SJCRH30 (cell line): ENCODE results near the gene CMTR1. TPM values are rescaled to one million over a fixed set of nuclear protein-coding genes. Genes with fewer than 3 reads are reported as not detected.

Experiments
- DNase-seq, 2 experiments: peaks; one replicate each; pipeline ENCODE4 v3.0.0-alpha.2; 2015 to 2020
- H3K27ac ChIP-seq: fragments of 250-450 bp; sonication (Bioruptor Pico); 2 replicates; pipeline ENCODE4 v1.5.1; 2020; ENCODE audit warnings: mild to moderate bottlenecking, moderate library complexity
- H3K27me3 ChIP-seq: fragments of 250-450 bp; sonication (Bioruptor Pico); 2 replicates; pipeline ENCODE4 v1.5.1; 2020; ENCODE audit warnings: mild to moderate bottlenecking, moderate library complexity
- H3K36me3 ChIP-seq: fragments of 250-450 bp; sonication (Bioruptor Pico); 2 replicates; pipeline ENCODE4 v1.5.1; 2020; ENCODE audit warnings: mild to moderate bottlenecking, moderate library complexity
- H3K4me1 ChIP-seq: fragments of 250-450 bp; sonication (Bioruptor Pico); 2 replicates; pipeline ENCODE4 v1.5.1; 2020; ENCODE audit warnings: mild to moderate bottlenecking, moderate library complexity
- H3K4me3 ChIP-seq: fragments of 250-450 bp; sonication (Bioruptor Pico); 2 replicates; pipeline ENCODE4 v1.5.1; 2020; ENCODE audit warnings: mild to moderate bottlenecking, moderate library complexity
- H3K9me3 ChIP-seq: fragments of 250-450 bp; sonication (Bioruptor Pico); replicated peaks from 2 replicates; pipeline ENCODE4 v1.5.1; 2020; ENCODE audit warnings: mild to moderate bottlenecking, moderate library complexity
- total RNA-seq: library from RNA; depleted of rRNA; stranded (reverse); fragments of >200 nt; shearing (Covaris generic); gene quantifications from 2 replicates; pipeline ENCODE4 v1.2.3, GENCODE V29; 2014

CMTR1 gene
- total RNA-seq, 1 experiment from 2014 or later: 45.2 TPM

DNA sequence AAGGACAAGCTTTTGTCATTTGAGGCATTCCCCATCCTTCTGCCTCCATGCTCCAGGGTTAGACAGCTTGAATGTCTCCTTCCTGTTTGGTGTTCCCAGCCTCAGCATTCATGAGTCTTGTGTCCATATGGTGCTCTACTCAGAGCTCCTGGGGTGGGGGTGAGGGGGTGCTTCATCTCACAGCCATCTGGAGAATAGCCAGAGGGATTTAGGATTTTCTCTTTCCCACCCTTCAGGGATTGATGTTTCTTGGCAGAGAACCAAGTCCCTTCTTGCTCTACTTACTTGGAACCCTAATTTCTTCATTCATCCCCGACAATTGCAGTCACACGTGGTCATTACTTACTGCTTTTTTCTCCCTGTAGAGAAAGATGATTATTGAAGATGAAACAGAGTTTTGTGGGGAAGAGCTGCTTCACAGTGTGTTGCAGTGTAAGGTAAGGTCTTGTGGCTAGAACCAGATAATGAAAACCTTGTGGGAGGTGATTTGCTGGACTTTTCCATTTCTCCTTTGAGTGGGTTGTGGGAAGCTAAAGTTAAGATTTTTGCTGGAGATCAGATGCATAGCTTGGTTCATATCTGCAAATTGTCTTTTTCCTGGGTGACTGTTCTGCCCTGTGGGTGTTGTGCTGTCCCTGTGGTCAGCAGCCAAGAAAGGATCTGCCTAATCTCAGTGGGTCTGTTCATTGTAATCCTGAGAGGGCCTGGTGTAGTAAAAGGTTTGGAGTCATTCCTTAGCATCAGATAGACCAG lies 18.6 kb downstream of the CMTR1 start:
- no peaks in the 10 kb centered on the region for H3K4me1 ChIP-seq
- DNase-seq: no peak
- H3K36me3 ChIP-seq: peaks cover 26% of the 10 kb centered on the region
- no peak overlapping the region for H3K27ac ChIP-seq
- no peaks in the 10 kb centered on the region for H3K27me3 ChIP-seq
- H3K4me3 ChIP-seq: no peak overlapping the region
- H3K9me3 ChIP-seq: no peaks in the 10 kb centered on the region

DNA sequence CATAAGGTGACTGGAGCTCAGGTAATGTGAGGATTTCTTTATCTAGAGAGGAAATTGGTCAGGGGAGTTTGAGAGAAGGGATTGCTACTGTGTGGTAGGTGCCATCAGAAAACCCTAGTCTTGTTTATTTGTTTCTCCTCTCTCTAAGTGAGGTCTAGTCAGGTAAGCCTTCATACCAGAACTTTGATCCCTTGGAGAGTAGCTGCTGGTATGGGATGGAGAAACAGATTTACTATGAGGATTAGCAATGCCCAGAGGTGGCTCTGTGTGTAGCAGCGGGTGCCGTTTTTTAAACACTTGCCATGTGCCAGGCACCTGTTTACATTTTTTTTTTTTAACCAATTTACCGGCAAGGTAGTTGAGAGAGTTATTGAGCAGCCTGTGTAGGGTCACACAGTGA lies 19.5 kb downstream of the CMTR1 start:
- H3K4me3 ChIP-seq: no peak overlapping the region
- peaks cover 22% of the 10 kb centered on the region for H3K36me3 ChIP-seq
- no peaks in the 10 kb centered on the region for H3K4me1 ChIP-seq
- no peak for DNase-seq
- H3K27me3 ChIP-seq: no peaks in the 10 kb centered on the region
- H3K9me3 ChIP-seq: no peaks in the 10 kb centered on the region
- H3K27ac ChIP-seq: no peak overlapping the region

DNA sequence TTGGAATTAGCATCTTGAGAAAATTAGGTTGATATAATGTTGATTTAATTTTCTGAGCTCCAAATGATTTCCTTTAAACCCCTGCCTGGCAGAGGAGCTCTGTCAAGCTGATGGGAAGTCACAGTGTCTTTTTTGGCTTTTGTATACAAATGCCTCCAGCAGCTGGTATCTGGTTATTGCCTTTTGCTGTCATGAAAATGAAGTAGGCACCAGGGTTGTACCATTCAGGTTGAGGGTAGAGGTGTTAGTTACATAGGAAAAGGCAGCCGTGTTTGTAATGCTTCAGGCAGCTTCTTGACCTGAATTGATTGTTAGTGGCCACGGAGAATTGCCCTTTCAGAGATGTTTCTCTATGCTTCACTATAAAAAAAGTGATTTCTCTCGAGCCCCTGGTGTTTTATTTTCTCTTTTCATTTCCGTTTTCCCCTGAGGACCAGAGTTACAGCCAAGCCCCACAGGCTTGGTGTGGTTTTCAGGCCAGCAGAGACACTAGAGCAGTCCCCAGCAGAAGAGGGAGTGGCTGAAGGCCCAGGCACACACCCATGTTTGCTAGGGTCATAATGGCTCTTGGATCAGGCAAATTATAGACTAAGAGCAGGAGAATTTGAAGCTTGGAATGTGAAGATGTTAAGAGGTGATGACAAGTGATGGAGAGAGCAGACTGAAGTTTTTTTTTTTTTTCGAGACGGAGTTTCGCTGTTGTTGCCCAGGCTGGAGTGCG lies 21.6 kb downstream of the CMTR1 start:
- peaks cover 10% of the 10 kb centered on the region for H3K4me1 ChIP-seq
- H3K9me3 ChIP-seq: no peaks in the 10 kb centered on the region
- peaks cover 26% of the 10 kb centered on the region for H3K36me3 ChIP-seq
- H3K27me3 ChIP-seq: no peaks in the 10 kb centered on the region
- H3K4me3 ChIP-seq: no peak overlapping the region
- DNase-seq: no peak
- H3K27ac ChIP-seq: no peak overlapping the region

DNA sequence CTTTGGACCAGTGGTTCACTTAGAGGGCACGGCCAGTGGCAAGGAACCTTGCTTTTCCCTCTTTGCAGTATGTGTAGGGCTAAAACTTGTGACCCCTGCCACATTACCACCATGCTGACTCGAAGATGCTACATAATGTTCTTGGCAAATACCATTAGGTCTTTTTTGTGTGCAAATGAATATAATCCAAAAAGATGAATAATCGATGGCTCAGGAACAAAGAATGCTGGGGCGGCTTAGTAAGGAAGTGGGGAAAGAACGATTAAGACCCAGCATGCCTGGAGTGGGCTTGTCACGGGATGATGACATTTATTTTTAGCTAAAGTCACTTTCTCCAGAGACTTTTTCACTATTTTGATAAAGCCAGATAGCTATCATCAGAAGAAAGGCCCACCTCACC lies 23.1 kb downstream of the CMTR1 start:
- Histone ChIP-seq H3K9me3 (no peaks in the 10 kb centered on the region), H3K4me3 (no peak overlapping the region), H3K27ac (no peak overlapping the region), H3K36me3 (peaks cover 22% of the 10 kb centered on the region), H3K27me3 (no peaks in the 10 kb centered on the region), H3K4me1 (peaks cover 21% of the 10 kb centered on the region)
- no peak for DNase-seq

DNA sequence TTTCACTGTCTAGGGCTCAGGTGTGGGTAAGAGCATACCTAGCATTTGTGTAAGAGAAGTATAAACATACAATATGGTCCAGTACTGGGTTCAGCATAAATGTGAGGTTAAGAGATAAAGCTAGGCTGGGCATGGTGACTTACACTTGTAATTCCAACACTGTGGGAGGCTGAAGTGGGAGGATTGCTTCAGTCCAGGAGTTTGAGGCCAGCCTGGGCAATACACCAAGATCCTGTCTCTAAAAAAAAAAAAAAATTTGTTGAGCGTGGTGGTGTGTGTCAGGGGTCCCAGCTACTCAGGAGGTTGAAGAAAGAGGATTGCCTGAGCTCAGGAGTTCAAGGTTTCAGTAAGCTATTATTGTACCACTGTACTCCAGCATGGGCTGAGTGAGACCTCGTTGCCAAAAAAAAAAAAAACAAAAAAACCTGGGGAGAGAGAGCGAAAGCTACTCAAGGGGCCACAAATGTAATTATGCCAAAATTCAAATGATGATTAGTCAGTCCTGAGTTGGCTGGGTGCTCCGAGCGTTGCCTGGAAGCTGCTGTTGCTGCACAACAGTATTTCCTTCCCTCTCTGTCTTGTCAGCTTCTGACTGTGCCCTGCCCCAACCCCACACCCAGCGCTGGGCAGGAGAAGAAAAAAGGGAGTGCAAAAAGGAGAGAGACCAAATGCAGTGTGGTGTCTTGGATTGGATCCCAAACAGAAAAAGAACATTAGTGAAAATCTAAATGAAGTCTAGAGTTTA lies 24.0 kb downstream of the CMTR1 start:
- Histone ChIP-seq H3K27ac (no peak overlapping the region), H3K36me3 (peaks cover 24% of the 10 kb centered on the region), H3K9me3 (no peaks in the 10 kb centered on the region), H3K4me1 (peaks cover 30% of the 10 kb centered on the region), H3K4me3 (no peak overlapping the region), H3K27me3 (no peaks in the 10 kb centered on the region)
- no peak for DNase-seq

DNA sequence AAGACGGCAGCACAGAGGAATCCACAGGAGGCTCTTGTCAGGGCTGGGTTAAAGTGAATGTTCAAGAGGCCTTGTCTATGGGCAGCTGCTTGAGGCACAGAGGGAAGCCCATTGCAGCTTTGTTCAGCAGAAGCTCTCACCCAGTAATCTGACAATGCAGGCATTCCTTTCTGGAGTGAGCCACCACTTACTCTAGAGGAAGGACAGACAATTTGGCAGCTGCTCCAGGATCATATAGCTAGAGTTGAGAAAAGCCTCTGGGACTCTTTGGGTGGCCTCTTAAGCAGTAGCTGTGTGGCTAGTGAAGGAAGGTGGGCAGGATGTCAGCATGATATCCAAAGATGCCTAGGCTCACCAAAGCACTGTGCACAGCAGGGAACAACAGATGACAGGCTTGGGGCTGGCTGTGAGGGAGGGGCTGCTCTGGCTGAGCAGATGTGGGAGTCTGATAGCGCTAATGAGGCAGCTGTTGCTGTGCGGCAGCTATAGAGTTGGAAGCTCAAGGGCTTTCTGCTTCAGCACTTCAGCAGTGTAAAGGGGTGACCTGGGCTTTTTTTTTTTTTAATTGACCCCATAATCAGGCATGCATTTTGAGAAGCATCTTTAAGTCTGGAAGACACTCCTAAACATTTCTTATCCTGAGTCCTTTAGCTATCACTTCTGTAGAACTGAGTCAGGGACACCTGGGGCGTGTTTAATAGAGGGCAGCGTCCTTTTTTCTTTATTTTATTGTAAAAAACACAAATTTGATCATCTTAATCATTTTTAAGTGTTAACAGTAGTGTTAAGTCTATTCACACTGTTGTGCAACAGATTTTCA lies 27.2 kb downstream of the CMTR1 start:
- Histone ChIP-seq H3K4me1 (peaks cover 32% of the 10 kb centered on the region), H3K27ac (peak overlapping the region; percentile 62), H3K4me3 (no peak overlapping the region), H3K36me3 (peaks cover 30% of the 10 kb centered on the region), H3K27me3 (no peaks in the 10 kb centered on the region), H3K9me3 (no peaks in the 10 kb centered on the region)
- DNase-seq: peak; percentile 97 to 99

DNA sequence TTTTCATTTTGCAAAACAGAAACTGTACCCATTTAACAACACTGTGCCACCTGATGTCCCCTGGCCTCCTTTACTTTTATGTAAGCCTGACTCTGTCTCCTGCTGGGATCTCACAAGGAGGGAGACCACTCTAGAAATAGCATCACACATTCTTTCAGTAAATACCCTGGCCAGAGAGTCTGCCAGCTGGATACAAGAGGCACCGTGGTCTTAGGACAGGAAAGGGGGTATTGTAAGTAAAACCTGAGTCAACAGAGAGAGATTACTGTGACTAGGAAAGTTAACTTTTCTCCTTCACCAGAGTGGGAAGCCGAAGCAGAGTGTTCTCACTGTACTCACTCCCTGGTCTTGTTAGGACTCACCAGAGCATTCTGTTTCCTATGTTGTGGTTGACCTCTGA lies 27.8 kb downstream of the CMTR1 start:
- peak overlapping the region; percentile 62 for H3K27ac ChIP-seq
- no peaks in the 10 kb centered on the region for H3K27me3 ChIP-seq
- H3K4me1 ChIP-seq: peaks cover 32% of the 10 kb centered on the region
- H3K36me3 ChIP-seq: peaks cover 28% of the 10 kb centered on the region
- no peaks in the 10 kb centered on the region; the same call in 1 of the 2 replicates for H3K9me3 ChIP-seq
- H3K4me3 ChIP-seq: no peak overlapping the region
- peak; percentile 64 to 70 for DNase-seq

DNA sequence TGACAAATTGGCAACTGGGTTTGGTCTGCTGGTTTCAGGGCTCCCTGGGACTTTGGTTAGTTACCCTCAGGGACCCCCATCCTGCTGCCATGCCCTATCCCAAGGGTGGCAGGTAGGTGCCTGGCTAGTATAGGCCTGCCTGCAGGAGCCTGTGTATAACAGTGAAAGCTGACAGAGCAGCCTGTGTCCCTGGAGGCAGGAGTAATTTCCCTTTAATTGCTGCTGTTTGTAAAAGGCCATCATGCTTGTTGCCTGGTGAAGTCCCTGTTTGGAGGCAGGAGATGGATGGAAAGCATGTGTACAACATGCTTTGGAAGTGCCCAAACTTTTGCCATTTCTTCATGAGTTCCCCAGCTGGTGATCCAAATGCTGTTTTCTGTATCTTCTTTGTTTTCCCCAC lies 30.1 kb downstream of the CMTR1 start:
- peaks cover 32% of the 10 kb centered on the region for H3K4me1 ChIP-seq
- H3K36me3 ChIP-seq: peaks cover 33% of the 10 kb centered on the region
- no peak overlapping the region for H3K4me3 ChIP-seq
- H3K27ac ChIP-seq: no peak overlapping the region
- H3K9me3 ChIP-seq: peaks cover 2% of the 10 kb centered on the region; the same call in 1 of the 2 replicates
- no peak for DNase-seq
- no peaks in the 10 kb centered on the region for H3K27me3 ChIP-seq

DNA sequence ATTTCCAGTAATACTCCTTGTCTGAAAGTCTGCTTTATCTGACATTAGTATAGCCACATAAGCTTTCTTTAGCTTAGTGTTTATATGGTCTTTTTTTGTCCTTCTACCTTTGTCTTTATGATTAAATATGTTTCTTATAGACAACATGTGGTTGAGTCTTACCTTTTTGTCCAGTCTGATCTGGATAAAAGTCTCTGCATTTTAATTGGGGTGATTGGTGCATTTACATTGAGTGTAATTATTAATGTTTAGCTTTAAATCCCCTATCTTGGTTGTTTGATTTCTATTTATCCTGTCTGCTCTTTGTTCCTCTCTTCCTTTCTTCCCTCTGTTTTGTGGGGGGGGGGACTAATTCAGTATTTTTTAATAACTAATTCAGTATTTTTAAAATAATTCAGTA lies 34.7 kb downstream of the CMTR1 start:
- H3K4me1 ChIP-seq: 0 out of 2 replicates have a peak, but pooled peaks cover 1% of the 10 kb centered on the region
- H3K4me3 ChIP-seq: no peak overlapping the region
- H3K36me3 ChIP-seq: peaks cover 34% of the 10 kb centered on the region
- no peak for DNase-seq
- peaks cover 2% of the 10 kb centered on the region; the same call in 1 of the 2 replicates for H3K9me3 ChIP-seq
- no peaks in the 10 kb centered on the region for H3K27me3 ChIP-seq
- no peak overlapping the region for H3K27ac ChIP-seq

DNA sequence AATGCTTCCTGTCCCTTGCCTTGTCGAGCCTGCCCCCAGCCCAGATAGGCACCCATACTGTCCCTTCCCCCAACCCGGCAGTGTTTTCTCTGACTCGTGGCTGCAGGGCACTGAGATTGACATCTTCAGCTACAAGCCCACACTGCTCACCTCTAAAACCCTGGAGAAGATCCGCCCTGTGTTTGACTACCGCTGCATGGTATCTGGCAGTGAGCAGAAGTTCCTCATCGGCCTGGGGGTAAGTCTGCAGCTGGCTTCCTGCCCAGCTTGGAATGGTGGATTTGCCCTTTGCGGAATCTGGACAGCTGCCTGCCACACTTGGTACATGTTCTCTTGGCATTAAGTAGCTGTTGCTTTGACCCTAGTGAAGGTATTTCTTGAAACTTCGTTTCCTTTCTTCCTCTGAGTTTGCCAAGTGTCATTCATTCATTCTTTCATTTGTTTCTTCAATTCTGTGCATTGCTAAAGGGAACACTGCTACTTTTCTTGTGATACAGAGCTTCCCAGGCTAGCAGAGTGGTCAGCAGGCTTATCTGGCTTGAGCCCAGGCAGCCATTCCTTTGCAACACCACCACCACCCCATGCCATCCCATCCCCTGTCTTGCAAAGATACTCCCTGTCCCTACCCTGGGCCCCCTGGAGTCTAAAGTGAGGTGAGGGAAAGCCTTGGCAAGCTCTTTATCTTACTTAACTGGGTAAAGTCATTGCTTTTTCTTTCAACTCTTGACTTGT lies 40.5 kb downstream of the CMTR1 start:
- H3K36me3 ChIP-seq: peaks cover 29% of the 10 kb centered on the region
- H3K27ac ChIP-seq: no peak overlapping the region

DNA sequence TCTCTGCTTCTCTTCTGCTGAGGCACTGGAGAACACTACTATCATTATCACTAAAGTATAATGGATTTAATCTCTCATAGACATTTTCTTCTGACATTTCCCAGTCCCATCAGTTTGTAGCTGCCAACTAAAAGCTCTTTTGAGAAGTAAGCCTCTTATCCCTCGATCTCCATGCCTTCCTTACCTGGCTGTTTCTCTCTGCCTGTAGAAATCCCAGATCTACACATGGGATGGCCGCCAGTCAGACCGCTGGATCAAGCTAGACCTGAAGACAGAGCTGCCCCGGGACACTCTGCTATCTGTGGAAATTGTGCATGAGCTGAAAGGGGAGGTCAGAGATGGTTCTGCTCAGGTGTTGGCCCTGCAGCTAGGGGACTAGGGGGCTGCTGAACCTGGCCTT lies 41.3 kb downstream of the CMTR1 start:
- Histone ChIP-seq H3K36me3 (peaks cover 29% of the 10 kb centered on the region), H3K9me3 (no peaks in the 10 kb centered on the region), H3K4me3 (no peak overlapping the region), H3K27me3 (no peaks in the 10 kb centered on the region), H3K4me1 (peaks cover 16% of the 10 kb centered on the region), H3K27ac (no peak overlapping the region)
- DNase-seq: no peak

More for the DNA sequence above, 40.5 kb downstream of the CMTR1 start:
- no peaks in the 10 kb centered on the region for H3K9me3 ChIP-seq
- no peaks in the 10 kb centered on the region for H3K27me3 ChIP-seq
- peaks cover 16% of the 10 kb centered on the region for H3K4me1 ChIP-seq
- no peak overlapping the region for H3K4me3 ChIP-seq
- DNase-seq: peak; percentile 83 to 89

DNA sequence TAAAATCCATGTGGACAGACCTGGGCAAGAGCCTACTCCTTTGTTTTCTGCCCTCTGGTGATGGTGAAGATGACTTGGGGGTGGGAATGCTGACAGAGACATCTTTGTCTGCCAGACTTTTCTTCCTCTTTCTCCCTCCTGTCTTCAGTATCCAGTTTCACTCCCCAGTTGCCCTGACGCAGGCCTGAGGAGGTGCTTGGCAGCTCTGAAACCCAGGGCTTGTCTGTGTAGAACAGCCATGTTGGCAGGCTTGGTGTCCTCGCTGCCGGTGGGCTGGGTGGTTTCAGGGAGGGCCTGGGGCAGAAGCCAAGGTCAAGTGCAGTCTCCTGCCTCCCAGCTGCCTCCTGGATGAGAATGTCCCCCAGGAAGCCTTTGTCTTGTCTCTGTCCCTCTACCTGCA lies 44.2 kb downstream of the CMTR1 start:
- no peak overlapping the region for H3K27ac ChIP-seq
- H3K4me1 ChIP-seq: peaks cover 16% of the 10 kb centered on the region
- no peak overlapping the region for H3K4me3 ChIP-seq
- no peaks in the 10 kb centered on the region for H3K9me3 ChIP-seq
- peaks cover 21% of the 10 kb centered on the region for H3K36me3 ChIP-seq
- no peaks in the 10 kb centered on the region for H3K27me3 ChIP-seq
- DNase-seq: no peak

DNA sequence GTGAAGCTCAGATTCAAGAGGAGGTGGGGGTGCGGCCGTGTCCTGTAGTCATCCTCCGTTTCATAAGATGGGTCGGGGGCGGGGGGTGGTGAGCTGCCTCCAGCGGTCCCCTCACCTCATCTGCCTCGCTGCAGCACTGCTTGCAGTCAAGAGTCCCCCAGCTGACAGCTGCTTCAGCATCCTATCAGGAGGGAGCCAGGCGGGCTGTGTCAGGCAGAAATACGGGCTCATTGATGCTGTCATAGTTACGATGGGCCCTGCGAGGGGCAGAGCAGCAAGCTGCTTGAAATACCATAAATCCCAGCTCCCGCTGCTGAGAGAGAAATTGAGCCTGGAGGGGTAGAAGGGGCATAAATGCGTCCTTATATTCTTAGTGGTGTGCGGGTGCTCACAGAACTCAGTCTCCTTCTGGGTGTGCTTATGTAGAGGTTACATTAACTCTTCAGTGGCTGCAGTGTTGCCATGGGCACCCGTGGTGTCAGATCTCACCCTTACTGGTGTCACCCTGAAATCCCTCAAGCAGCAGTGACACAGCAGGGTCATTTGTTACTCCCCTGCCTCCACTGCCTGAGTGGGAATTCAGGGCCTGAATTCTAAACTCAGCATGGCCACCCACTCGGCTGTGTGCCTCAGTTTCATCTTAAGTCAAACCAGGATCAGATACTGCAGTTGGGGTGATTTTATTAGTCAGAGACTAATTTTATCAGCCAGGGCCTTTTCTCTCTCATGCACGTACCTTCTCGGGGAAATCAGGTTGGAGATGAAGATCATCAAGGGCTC lies 44.8 kb downstream of the CMTR1 start:
- Histone ChIP-seq H3K36me3 (peaks cover 16% of the 10 kb centered on the region), H3K9me3 (no peaks in the 10 kb centered on the region)

More for the DNA sequence above, 44.8 kb downstream of the CMTR1 start:
- DNase-seq: no peak
- Histone ChIP-seq H3K4me3 (no peak overlapping the region), H3K27ac (no peak overlapping the region), H3K27me3 (no peaks in the 10 kb centered on the region), H3K4me1 (peaks cover 13% of the 10 kb centered on the region)
